PFSK-1 (cell line): ENCODE measurements around the gene CMIP.

Experiments
- FOXP2 ChIP-seq: optimal IDR thresholded peaks from 2 replicates; pipeline ENCODE3; 2011; ENCODE audit warnings: borderline replicate concordance, control low read depth, inconsistent platforms; ENCODE audit not compliant: insufficient read depth; ENCODE audit errors: extremely low read length, extremely low read depth
- POLR2AphosphoS5 ChIP-seq: IDR thresholded peaks from 2 replicates; pipeline ENCODE4 v1.6.1; 2012; ENCODE audit warnings: low read depth, mild to moderate bottlenecking, control low read depth, low read length, moderate library complexity
- SIN3A ChIP-seq: IDR thresholded peaks from 2 replicates; pipeline ENCODE4 v1.6.1; 2012; ENCODE audit warnings: mild to moderate bottlenecking, low read length, moderate library complexity, borderline replicate concordance; ENCODE audit not compliant: insufficient read depth
- TAF1 ChIP-seq: IDR thresholded peaks from 2 replicates; pipeline ENCODE4 v1.6.1; 2012; ENCODE audit warnings: low read length, control low read depth, borderline replicate concordance; ENCODE audit not compliant: insufficient read depth
- TF ChIP-seq, protein P1 (sequence below), 2 experiments: IDR thresholded peaks; 2 replicates each; pipeline versions ENCODE4 v1.6.1 to v1.8.0; 2011 to 2012; ENCODE audit warnings: low read depth in 2 of 2, low read length in 2 of 2, control low read depth in 1 of 2, inconsistent platforms in 1 of 2, mild to moderate bottlenecking in 1 of 2, moderate library complexity in 1 of 2; ENCODE audit not compliant: insufficient read depth in 1 of 2

Gene CMIP

DNA sequence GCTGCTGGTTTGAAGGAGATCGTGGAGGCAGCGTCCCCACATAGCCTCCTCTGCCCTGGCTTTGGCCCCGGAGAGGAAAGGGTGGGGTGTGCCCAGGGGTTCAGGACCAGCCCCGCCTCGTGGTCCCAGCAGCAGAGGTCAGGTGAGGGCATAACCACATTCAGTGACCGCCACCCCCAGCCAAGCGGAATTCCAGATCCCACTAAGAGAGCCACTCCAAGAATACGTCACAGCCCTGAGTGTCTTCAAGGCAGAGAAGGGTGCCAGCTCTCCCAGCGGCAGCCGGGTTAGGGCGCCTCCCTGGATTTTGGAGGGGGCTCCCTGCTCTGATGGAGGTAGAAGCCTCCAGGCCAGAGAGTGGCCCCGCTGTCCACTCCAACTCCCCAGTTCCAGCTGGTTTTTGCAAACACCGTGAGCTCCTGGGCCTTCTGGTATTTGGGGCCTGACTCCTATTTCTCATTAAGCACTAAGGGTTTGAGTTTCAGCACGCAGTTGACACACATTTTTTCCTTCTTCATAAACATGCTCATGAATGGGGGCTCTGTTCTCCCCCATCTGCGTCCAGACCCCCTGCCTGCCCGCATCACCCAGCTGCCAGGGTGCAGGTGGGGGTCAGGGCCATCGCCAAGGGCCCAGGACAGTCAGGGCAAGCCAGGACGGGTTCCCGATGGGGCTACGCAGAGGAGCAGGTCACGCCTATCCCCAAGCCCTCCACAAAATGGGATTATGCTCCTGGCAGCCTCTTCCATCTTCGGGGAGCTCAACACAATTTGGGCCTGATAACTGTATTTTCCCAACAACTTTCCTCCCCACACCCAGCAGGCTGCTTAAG is 236.1 kb downstream of the CMIP start:
- no peak for TF ChIP-seq SIN3A
- TF ChIP-seq, protein P1, sequence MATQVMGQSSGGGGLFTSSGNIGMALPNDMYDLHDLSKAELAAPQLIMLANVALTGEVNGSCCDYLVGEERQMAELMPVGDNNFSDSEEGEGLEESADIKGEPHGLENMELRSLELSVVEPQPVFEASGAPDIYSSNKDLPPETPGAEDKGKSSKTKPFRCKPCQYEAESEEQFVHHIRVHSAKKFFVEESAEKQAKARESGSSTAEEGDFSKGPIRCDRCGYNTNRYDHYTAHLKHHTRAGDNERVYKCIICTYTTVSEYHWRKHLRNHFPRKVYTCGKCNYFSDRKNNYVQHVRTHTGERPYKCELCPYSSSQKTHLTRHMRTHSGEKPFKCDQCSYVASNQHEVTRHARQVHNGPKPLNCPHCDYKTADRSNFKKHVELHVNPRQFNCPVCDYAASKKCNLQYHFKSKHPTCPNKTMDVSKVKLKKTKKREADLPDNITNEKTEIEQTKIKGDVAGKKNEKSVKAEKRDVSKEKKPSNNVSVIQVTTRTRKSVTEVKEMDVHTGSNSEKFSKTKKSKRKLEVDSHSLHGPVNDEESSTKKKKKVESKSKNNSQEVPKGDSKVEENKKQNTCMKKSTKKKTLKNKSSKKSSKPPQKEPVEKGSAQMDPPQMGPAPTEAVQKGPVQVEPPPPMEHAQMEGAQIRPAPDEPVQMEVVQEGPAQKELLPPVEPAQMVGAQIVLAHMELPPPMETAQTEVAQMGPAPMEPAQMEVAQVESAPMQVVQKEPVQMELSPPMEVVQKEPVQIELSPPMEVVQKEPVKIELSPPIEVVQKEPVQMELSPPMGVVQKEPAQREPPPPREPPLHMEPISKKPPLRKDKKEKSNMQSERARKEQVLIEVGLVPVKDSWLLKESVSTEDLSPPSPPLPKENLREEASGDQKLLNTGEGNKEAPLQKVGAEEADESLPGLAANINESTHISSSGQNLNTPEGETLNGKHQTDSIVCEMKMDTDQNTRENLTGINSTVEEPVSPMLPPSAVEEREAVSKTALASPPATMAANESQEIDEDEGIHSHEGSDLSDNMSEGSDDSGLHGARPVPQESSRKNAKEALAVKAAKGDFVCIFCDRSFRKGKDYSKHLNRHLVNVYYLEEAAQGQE (IDR thresholded peaks at IDR 0.05; ENCODE audit: insufficient read depth in 1 of 2, low read depth in 2 of 2, low read length in 2 of 2): no peak
- TF ChIP-seq FOXP2: no peak
- no peak for TF ChIP-seq TAF1
- no peak for TF ChIP-seq POLR2AphosphoS5

DNA sequence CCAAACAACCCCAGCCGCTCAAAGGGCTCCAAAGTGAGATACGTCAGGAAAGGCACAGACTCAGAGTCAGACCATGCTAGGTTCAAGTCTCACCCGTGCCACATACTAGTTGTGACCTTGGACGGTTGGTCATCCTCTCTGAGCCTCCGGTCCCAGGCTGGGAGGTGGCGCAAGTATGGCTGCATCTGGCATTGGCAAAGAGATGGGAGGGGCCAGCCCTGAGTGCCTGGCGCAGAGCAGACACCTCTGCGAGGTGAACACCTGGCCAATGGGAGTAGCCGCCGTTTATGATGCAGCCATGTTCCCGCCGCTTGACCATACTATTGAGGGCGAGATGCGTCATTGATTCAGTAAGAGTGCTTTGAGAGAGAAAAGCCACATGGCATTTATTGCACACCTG is 236.7 kb downstream of the CMIP start:
- no peak for TF ChIP-seq FOXP2
- TF ChIP-seq POLR2AphosphoS5: no peak
- no peak for TF ChIP-seq SIN3A

DNA sequence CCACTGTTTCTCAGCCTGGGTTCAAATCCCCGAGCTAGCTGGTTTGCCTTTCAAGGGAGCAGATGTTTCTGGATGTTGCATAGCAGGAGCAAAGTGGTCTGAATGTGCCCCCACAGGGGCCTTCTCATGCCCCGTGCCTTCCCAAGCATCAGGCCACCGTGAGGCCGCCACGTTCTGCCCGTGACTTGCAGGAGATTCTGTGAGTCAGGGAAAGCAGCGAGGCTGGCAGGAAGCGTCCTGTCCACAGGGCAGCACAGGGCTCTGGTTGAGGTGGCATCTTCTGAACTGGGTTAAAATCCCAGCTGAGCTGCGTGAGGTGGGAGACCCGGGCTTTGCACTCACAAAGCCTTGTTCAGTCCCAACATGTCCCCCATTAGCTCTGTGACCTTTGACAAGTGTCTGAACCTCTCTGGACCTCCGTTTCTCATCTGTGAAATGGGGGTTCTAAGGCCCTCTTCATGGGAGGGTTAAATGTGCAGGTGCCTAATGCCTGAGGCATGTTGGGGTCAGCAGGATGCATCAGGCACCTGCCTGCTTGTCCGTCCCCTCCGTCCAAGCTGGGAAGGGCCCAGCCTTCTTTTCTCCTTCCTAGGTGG is 239.7 kb downstream of the CMIP start:
- TF ChIP-seq SIN3A (no peak), TAF1 (no peak)

DNA sequence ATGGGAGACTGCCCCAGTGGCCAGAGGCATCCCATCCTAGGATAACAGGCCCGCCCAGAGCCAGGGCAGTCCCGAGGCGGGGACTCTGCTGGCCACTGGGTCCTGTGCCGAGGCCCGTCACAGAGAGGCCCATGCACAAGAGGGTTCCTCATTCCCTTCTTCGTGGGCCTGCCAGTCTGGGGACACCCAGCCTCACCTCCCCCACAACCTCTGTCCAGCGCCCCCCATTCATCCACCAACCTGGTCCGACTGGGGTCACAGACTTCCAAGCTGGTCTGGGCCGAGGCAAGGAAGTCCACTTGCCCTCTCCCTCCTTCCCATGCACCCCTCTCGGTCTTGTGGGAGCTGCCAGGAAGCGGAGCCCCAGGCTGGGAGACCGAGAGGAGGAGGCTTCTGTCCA is 240.3 kb downstream of the CMIP start:
- no peak for TF ChIP-seq FOXP2
- no peak for TF ChIP-seq POLR2AphosphoS5
- no peak for TF ChIP-seq TAF1
- no peak for TF ChIP-seq SIN3A
- TF ChIP-seq, protein P1 (IDR thresholded peaks at IDR 0.05; ENCODE audit: insufficient read depth in 1 of 2, low read depth in 2 of 2, low read length in 2 of 2): no peak

DNA sequence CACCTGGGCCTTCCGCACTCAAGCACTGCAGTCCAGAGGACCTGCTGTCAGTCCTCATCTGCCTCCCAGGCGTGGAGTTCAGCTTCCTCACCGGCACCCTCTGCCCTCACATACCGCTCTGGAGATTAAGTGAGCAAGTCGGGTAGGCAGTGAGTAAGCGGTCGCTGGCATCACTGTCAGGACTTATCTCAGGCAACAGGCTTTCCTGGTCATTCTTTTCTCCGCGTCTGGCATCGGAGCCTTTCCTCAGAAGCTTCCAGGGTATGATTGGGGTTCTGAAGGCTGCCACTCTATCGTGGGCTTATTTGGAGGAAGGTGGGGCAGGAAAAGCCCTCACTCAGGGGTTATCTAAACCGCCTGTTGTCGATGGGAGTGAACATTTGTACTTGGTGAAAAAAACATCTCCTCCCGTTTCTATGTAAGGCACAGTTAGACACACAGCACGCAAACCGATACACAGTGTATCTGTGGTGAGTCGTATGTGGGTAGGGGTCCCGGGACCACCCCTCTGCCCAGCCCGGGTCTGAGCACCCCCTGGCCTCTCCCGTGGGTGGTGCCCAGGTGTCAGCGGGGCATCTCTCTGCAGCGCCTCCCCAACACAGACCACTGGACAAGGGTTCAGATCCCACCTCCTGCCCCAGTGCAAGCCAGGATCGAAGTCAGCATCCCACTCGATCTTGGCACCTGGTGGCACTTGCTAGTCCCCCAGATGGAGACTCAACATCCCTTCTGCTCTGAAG is 242.0 kb downstream of the CMIP start:
- TF ChIP-seq FOXP2 (no peak), SIN3A (no peak), POLR2AphosphoS5 (no peak), TAF1 (no peak)
- TF ChIP-seq, protein P1 (IDR thresholded peaks at IDR 0.05; ENCODE audit: insufficient read depth in 1 of 2, low read depth in 2 of 2, low read length in 2 of 2): no peak

DNA sequence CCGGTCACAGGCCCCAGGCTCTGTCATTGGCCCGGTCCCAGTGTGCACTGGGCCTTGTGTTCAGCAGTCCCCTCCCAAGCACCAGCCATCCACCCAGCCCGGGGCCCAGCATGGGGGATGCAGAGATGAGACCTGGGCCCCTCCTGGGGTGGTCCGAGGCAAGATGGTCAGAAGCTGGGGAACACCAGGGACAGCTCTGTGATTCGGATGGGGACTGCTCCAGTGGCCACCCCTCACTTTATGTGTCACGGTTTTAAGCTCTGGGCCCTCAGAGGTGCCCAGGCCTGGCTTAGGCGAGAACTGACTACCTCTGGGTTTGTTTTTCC is 242.5 kb downstream of the CMIP start:
- no peak for TF ChIP-seq POLR2AphosphoS5
- TF ChIP-seq, protein P1 (IDR thresholded peaks at IDR 0.05; ENCODE audit: insufficient read depth in 1 of 2, low read depth in 2 of 2, low read length in 2 of 2): no peak
- TF ChIP-seq FOXP2: no peak
- no peak for TF ChIP-seq TAF1
- no peak for TF ChIP-seq SIN3A
